DOHH2 (cell line): ENCODE measurements around the gene SULT2B1.

ENCODE experiments used
- H3F3A ChIP-seq: fragments of 200-600 bp; sonication (generic), shearing (Covaris generic); 2 replicates; pipeline ENCODE4 v1.6.0; 2016; ENCODE audit warnings: antibody characterized with exemption, mild to moderate bottlenecking; ENCODE audit not compliant: control insufficient read depth, insufficient read depth
- H3K27ac ChIP-seq: fragments of 200-600 bp; sonication (generic); 2 replicates; pipeline ENCODE4 v1.5.1; 2014; ENCODE audit warnings: low read depth, mild to moderate bottlenecking, low read length, moderate library complexity
- H3K27me3 ChIP-seq: fragments of 200-600 bp; sonication (generic); 2 replicates; pipeline ENCODE4 v1.6.1; 2014; ENCODE audit warnings: mild to moderate bottlenecking, low read length, mixed read lengths; ENCODE audit not compliant: control insufficient read depth
- H3K36me3 ChIP-seq: fragments of 200-600 bp; sonication (generic); 2 replicates; pipeline ENCODE4 v1.6.1; 2014; ENCODE audit warnings: mild to moderate bottlenecking, low read length, moderate library complexity, mixed read lengths; ENCODE audit not compliant: control insufficient read depth
- H3K4me1 ChIP-seq: fragments of 200-600 bp; sonication (generic); 2 replicates; pipeline ENCODE4 v1.6.1; 2014; ENCODE audit warnings: mild to moderate bottlenecking, low read length, mixed read lengths; ENCODE audit not compliant: control insufficient read depth
- H3K4me2 ChIP-seq: fragments of 200-600 bp; sonication (generic); 2 replicates; pipeline ENCODE4 v1.6.0; 2014; ENCODE audit warnings: mild to moderate bottlenecking, low read length, moderate library complexity
- H3K4me3 ChIP-seq: fragments of 200-600 bp; sonication (generic); 2 replicates; pipeline ENCODE4 v1.5.1; 2014; ENCODE audit warnings: mild to moderate bottlenecking, low read length, mixed read lengths
- H3K79me2 ChIP-seq: fragments of 200-600 bp; sonication (generic); 2 replicates; pipeline ENCODE4 v1.6.1; 2014; ENCODE audit warnings: mild to moderate bottlenecking, low read length, mixed read lengths; ENCODE audit not compliant: control insufficient read depth
- H3K9me2 ChIP-seq: fragments of 200-600 bp; sonication (generic); replicated peaks from 2 replicates; pipeline ENCODE4 v1.6.1; 2014; ENCODE audit warnings: mild to moderate bottlenecking, low read length, mixed read lengths; ENCODE audit not compliant: control insufficient read depth
- H3K9me3 ChIP-seq: fragments of 200-600 bp; sonication (generic); 2 replicates; pipeline ENCODE4 v1.6.1; 2014; ENCODE audit warnings: antibody characterized with exemption, low read length, mixed read lengths; ENCODE audit not compliant: control insufficient read depth, insufficient read depth
- H4K20me1 ChIP-seq: fragments of 200-600 bp; sonication (generic); 2 replicates; pipeline ENCODE4 v1.6.0; 2014; ENCODE audit warnings: low read depth, mild to moderate bottlenecking, antibody characterized with exemption, low read length, moderate library complexity; ENCODE audit not compliant: control insufficient read depth, insufficient read depth
- EZH2phosphoT487 ChIP-seq: fragments of 200-600 bp; sonication (generic); IDR thresholded peaks from 2 replicates; pipeline ENCODE4 v1.6.1; 2017; ENCODE audit warnings: borderline replicate concordance, mild to moderate bottlenecking, antibody characterized with exemption, low read length, moderate library complexity, mixed read lengths
- TF ChIP-seq, protein P1 (sequence below): fragments of 200-600 bp; sonication (generic); IDR thresholded peaks from one replicate; pipeline ENCODE4 v1.5.1; 2014; ENCODE audit warnings: antibody characterized with exemption, mild to moderate bottlenecking, low read depth, low read length; ENCODE audit not compliant: poor library complexity, severe bottlenecking

SULT2B1 gene

DNA sequence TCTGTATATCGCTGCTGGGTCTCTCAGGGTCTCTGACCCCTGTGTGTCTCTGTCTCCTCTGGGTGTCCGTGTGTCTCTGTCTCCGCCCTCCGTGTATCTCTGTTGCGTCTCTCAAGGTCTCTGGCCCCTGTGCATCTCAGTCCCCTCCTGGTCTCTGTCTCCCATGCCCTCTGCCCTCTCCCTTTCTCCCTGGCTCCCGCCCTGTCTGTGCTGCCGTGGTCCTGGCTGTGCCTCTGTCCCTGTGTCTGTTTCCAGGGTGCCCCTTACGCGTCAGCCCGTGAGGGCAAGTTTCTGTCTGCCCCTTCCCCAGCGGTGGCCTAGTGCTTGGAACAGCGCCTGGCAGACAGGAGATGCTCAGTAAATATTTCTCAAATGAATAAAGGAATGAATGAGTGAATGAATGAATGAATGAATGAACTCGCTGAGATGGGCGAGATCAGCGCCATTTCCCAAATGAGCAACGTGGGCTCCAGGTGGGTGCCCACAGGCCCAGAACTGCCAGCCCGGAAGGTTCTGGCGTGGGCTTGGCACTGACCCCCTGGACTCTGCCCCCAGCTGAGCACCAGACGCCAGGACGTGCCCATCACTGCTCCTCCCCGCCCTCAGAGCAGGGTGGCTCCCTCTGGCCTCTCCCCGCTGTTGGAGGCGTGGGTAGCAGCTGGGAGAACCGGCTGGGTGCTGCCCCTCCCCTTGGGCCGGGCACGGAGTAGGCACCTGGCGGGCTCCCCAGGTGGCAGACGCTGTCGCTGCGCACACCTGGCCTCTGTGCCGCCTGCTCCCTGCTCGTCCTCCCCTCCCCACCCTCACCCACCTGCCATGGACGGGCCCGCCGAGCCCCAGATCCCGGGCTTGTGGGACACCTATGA lies at the start of gene SULT2B1:
TSS of gene SULT2B1 (plus strand) at position 736 of the 866 bp plus-strand sequence. CDS start at position 817, 81 bp downstream.
- Histone ChIP-seq H3K4me2 (no peak within 1 kb of the TSS), H3K79me2 (no peaks in the 10 kb centered on the region), H3K27ac (no peak within 1 kb of the TSS), H3K27me3 (peaks cover 11% of the 10 kb centered on the region), H3K9me2 (no peaks in the 10 kb centered on the region), H4K20me1 (no peaks in the 10 kb centered on the region), H3K4me1 (no peaks in the 10 kb centered on the region), H3F3A (no peaks in the 10 kb centered on the region), H3K9me3 (no peaks in the 10 kb centered on the region), H3K4me3 (no peak within 1 kb of the TSS), H3K36me3 (no peaks in the 10 kb centered on the region)
- TF ChIP-seq, protein P1, sequence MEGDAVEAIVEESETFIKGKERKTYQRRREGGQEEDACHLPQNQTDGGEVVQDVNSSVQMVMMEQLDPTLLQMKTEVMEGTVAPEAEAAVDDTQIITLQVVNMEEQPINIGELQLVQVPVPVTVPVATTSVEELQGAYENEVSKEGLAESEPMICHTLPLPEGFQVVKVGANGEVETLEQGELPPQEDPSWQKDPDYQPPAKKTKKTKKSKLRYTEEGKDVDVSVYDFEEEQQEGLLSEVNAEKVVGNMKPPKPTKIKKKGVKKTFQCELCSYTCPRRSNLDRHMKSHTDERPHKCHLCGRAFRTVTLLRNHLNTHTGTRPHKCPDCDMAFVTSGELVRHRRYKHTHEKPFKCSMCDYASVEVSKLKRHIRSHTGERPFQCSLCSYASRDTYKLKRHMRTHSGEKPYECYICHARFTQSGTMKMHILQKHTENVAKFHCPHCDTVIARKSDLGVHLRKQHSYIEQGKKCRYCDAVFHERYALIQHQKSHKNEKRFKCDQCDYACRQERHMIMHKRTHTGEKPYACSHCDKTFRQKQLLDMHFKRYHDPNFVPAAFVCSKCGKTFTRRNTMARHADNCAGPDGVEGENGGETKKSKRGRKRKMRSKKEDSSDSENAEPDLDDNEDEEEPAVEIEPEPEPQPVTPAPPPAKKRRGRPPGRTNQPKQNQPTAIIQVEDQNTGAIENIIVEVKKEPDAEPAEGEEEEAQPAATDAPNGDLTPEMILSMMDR = no peak
- TF ChIP-seq EZH2phosphoT487 = no peak

DNA sequence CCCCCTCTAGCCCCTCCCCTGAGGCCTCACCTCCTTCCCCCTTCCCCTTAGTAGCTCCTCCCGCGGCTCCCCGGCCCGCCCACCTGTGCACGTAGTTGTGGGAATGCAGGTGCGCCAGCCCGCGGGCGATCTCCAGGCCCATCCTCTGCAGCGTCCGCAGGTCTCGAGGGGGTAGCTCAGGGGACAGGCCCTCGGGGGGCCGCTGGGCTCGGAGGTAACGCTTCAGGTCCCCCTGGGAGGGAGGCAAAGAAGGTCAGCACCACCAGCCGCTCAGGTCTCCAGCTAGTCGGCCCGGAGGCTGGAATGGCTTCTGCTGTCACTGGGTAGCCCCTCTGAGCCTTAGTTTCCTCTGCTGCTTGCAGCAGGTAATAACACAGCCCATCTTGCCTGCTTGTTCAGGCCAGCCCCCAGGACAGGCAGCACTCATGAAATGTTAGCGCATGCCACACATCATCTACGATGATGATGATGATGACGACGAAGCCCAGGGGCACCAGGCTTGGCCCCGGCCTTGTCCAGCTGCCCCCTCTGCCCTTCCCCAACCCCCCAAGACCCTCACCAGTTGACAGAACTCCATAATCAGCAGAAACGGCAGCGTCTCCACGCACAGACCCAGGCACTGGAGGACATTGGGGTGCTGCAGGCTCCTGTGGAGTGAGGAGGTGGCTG lies 49.5 kb upstream of the SULT2B1 start:
- H3K4me3 ChIP-seq = peak overlapping the region; percentile 54
- no peaks in the 10 kb centered on the region for H3K36me3 ChIP-seq
- no peak overlapping the region for H3K27ac ChIP-seq
- peak overlapping the region; percentile 76 for H3K4me2 ChIP-seq
- H3K79me2 ChIP-seq = no peaks in the 10 kb centered on the region
- no peaks in the 10 kb centered on the region for H4K20me1 ChIP-seq
- no peaks in the 10 kb centered on the region for H3K9me3 ChIP-seq
- TF ChIP-seq, protein P1 = no peak
- no peak for TF ChIP-seq EZH2phosphoT487
- peaks cover 9% of the 10 kb centered on the region for H3K27me3 ChIP-seq
- H3K4me1 ChIP-seq = peaks cover 28% of the 10 kb centered on the region
- H3K9me2 ChIP-seq = no peaks in the 10 kb centered on the region
- no peaks in the 10 kb centered on the region for H3F3A ChIP-seq

DNA sequence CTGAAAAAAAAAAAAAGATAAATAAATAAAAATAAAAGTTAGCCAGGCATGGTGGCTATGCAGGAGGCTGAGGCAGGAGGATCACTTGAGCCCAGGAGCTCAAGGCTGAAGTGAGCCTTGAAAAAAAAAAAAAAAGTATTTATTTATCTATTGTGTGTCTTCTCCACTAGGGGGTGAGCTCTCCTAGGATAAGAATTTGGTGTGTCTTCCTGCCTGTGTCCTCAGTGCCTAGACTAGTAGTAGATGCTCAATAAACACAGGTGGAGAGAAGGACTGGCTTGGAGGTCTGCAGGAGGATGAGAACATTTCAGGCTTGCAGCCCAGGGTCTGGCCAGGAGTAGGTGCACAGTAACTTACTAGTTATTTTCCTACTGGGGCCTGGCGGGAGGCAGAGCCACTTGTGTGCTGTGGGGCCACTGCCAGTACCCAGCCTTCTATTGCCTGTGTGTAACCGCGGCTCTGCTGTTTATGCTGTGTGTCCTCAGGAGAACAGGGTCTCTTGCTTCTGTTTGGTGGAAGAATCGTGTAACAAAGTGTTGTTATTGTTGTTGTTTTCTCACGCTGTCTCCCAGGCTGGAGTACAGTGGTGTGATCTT lies 45.7 kb upstream of the SULT2B1 start:
- Histone ChIP-seq H3K4me3 (no peak overlapping the region), H3K27ac (no peak overlapping the region), H3K4me1 (peaks cover 29% of the 10 kb centered on the region), H3K9me2 (no peaks in the 10 kb centered on the region), H3F3A (no peaks in the 10 kb centered on the region), H3K9me3 (no peaks in the 10 kb centered on the region), H3K27me3 (no peaks in the 10 kb centered on the region), H3K79me2 (no peaks in the 10 kb centered on the region), H3K4me2 (no peak overlapping the region), H4K20me1 (no peaks in the 10 kb centered on the region), H3K36me3 (no peaks in the 10 kb centered on the region)
- TF ChIP-seq, protein P1 = peak; percentile 50
- no peak for TF ChIP-seq EZH2phosphoT487
